B cell (primary cell): ENCODE results near the gene LRRC36. TPM values are rescaled to one million over a fixed set of nuclear protein-coding genes. Genes with fewer than 3 reads are reported as not detected.

ENCODE experiments used
- ATAC-seq: fragments of 200-7000 bp; cut with Tn5 transposase; one replicate; pipeline ENCODE4 v1.10.0; 2021; ENCODE audit warnings: low read depth, mild to moderate bottlenecking, moderate number of reproducible peaks, moderate library complexity
- CTCF ChIA-PET: fragments of 350-600 bp; sonication (Branson Sonifier 250); formaldehyde crosslinking; loops from one replicate; lab custom pipeline; 2021; ENCODE audit warnings: antibody characterized with exemption, inconsistent platforms; lab: Charles Lee
- POLR2A ChIA-PET: fragments of 350-600 bp; sonication (Branson Sonifier 250); formaldehyde crosslinking; loops from one replicate; lab custom pipeline; 2021; ENCODE audit warnings: antibody characterized with exemption; lab: Charles Lee
- DNase-seq: peaks from one replicate; pipeline ENCODE4 v3.0.0; 2013
- H2AFZ ChIP-seq: 2 replicates; pipeline ENCODE4 v1.6.1; 2012; ENCODE audit warnings: mild to moderate bottlenecking, low read depth, low read length; ENCODE audit not compliant: insufficient read depth, poor library complexity, severe bottlenecking
- H3K27ac ChIP-seq, 2 donors: 1 replicate in 1 of 2; 2 replicates in 1 of 2; pipeline ENCODE4 v1.5.1; 2012 to 2013; ENCODE audit warnings: low read length in 2 of 2, mild to moderate bottlenecking in 2 of 2, moderate library complexity in 1 of 2
- H3K27me3 ChIP-seq, 4 experiments: fragments of 200-600 bp in 1 of 4; sonication (generic) in 1 of 4; replicated peaks in 1 of 4; 1 replicate in 2 of 4; 2 replicates in 2 of 4; pipeline versions ENCODE4 v1.6.1 to v1.7.0; 2013 to 2016; ENCODE audit warnings: low read length in 3 of 4, mild to moderate bottlenecking in 2 of 4, mixed read lengths in 1 of 4, moderate library complexity in 1 of 4; ENCODE audit not compliant: insufficient read depth in 4 of 4, control insufficient read depth in 3 of 4; ENCODE audit errors: control extremely low read depth in 1 of 4
- H3K36me3 ChIP-seq, 2 experiments: replicated peaks in 1 of 2; 1 replicate in 1 of 2; 2 replicates in 1 of 2; pipeline versions ENCODE4 v1.6.1 to v1.7.1; 2013; ENCODE audit warnings: low read length in 1 of 2; ENCODE audit not compliant: insufficient read depth in 2 of 2, control insufficient read depth in 1 of 2; ENCODE audit errors: control extremely low read depth in 1 of 2, extremely low read depth in 1 of 2
- H3K4me1 ChIP-seq, 2 donors: fragments of 200-600 bp in 1 of 2; sonication (generic) in 1 of 2; 1 replicate in 1 of 2; 2 replicates in 1 of 2; pipeline versions ENCODE4 v1.5.1 to v1.6.1; 2013 to 2017; ENCODE audit warnings: low read length in 2 of 2; ENCODE audit not compliant: control insufficient read depth in 2 of 2, insufficient read depth in 2 of 2
- H3K4me2 ChIP-seq: replicated peaks from 2 replicates; pipeline ENCODE3; 2012; ENCODE audit warnings: mild to moderate bottlenecking, low read depth, low read length; ENCODE audit not compliant: poor library complexity, severe bottlenecking
- H3K4me3 ChIP-seq, 5 experiments: fragments of 200-600 bp in 1 of 5; sonication (generic) in 1 of 5; 1 replicate in 3 of 5; 2 replicates in 2 of 5; pipeline versions ENCODE4 v1.5.1 to v1.7.0; 2011 to 2016; ENCODE audit warnings: low read length in 4 of 5, mild to moderate bottlenecking in 4 of 5, low read depth in 2 of 5, control low read depth in 1 of 5, moderate library complexity in 1 of 5; ENCODE audit not compliant: insufficient read depth in 1 of 5; ENCODE audit errors: control extremely low read depth in 1 of 5, extremely low read depth in 1 of 5
- H3K79me2 ChIP-seq: fragments of 200-600 bp; sonication (generic); one replicate; pipeline ENCODE4 v1.6.0; 2016; ENCODE audit warnings: low read length; ENCODE audit not compliant: control insufficient read depth, insufficient read depth
- H3K9ac ChIP-seq: fragments of 200-600 bp; sonication (generic); 2 replicates; pipeline ENCODE4 v1.6.1; 2017; ENCODE audit warnings: mild to moderate bottlenecking, low read length, moderate library complexity
- H3K9me3 ChIP-seq, 3 donors: one replicate each; pipeline versions ENCODE4 v1.6.1 to v1.7.1; 2013; ENCODE audit warnings: low read length in 2 of 3; ENCODE audit not compliant: control insufficient read depth in 2 of 3, insufficient read depth in 1 of 3; ENCODE audit errors: control extremely low read depth in 1 of 3
- H4K20me1 ChIP-seq: 2 replicates; pipeline ENCODE4 v1.6.0; 2012; ENCODE audit warnings: mild to moderate bottlenecking, low read length; ENCODE audit not compliant: insufficient read depth, control insufficient read depth, poor library complexity, severe bottlenecking
- H3K27ac Mint-ChIP-seq: one replicate; pipeline ENCODE4 v1.8.0; 2021; ENCODE audit warnings: mixed read lengths
- H3K27me3 Mint-ChIP-seq: one replicate; pipeline ENCODE4 v1.8.0; 2021; ENCODE audit warnings: mixed read lengths
- H3K4me1 Mint-ChIP-seq: one replicate; pipeline ENCODE4 v1.8.0; 2021; ENCODE audit warnings: mixed read lengths
- H3K4me3 Mint-ChIP-seq: one replicate; pipeline ENCODE4 v1.8.0; 2021; ENCODE audit warnings: mixed read lengths
- H3K9me3 Mint-ChIP-seq: one replicate; pipeline ENCODE4 v1.8.0; 2022; ENCODE audit warnings: mixed read lengths; ENCODE audit not compliant: insufficient read depth
- EZH2 ChIP-seq: IDR thresholded peaks from 2 replicates; pipeline ENCODE4 v1.6.1; 2012; ENCODE audit warnings: borderline replicate concordance, low read depth, mild to moderate bottlenecking, moderate library complexity, low read length; ENCODE audit not compliant: insufficient read depth, poor library complexity, severe bottlenecking
- WGBS: methylation state at CpG from one replicate; pipeline ENCODE4 v1.1.5; 2013; ENCODE audit warnings: missing lambda C conversion rate; ENCODE audit not compliant: insufficient coverage; 5-methylcytosine and 5-hydroxymethylcytosine counted together
- intact Hi-C: fragments of 100-400 bp; cut with micrococcal nuclease; formaldehyde crosslinking; loops from one replicate; pipeline ENCODE4 v1.10.0; 2022
- polyA minus RNA-seq: library from RNA; depleted of rRNA, polyadenylated mRNA; stranded (reverse); fragments of >200 nt; gene quantifications from 2 replicates; pipeline ENCODE4 v1.2.3, GENCODE V29; 2012
- polyA plus RNA-seq: library from polyadenylated mRNA; depleted of rRNA; stranded (reverse); fragments of >200 nt; gene quantifications from 2 replicates; pipeline ENCODE4 v1.2.3, GENCODE V29; 2012
- total RNA-seq, 2 donors: library from RNA; stranded (reverse); fragments of 120-200 nt in 1 of 2; gene quantifications; 1 replicate in 1 of 2; 2 replicates in 1 of 2; pipeline versions ENCODE4 v1.2.3 to v1.2.4, GENCODE V29; 2013 to 2022
- TF ChIP-seq, protein P1 (sequence below): fragments of 200-600 bp; IDR thresholded peaks from one replicate; pipeline ENCODE4 v1.8.0; 2022; ENCODE audit warnings: antibody characterized with exemption, mild to moderate bottlenecking

Gene LRRC36
- total RNA-seq, result not detected in 2 replicates
- total RNA-seq (2013), result 0.23 TPM
- polyA plus RNA-seq, result 0.98 and 1.5 TPM in 2 replicates
- 0.14 and 0.17 TPM in 2 replicates for polyA minus RNA-seq

GRCh38 chr16:67326472-67327309 lies at the start of gene LRRC36, which contains the start of gene KCTD19:
Gene LRRC36, plus strand, starts transcription at chr16:67326815. Its CDS starts 48 bp downstream, at chr16:67326863.
Gene KCTD19, minus strand, starts transcription at chr16:67326741. Its CDS starts 34 bp downstream, at chr16:67326707.
- Histone ChIP-seq H3K79me2 (no peaks in the 10 kb centered on the region), H3K4me3 (peak within 1 kb of the TSS in 4 of 5 experiments; percentile 38 to 55 (median 46)), H3K27ac (peak within 1 kb of the TSS in 1 of 2 donors; percentile 46), H3K4me2 (peak within 1 kb of the TSS; percentile 83), H4K20me1 (no peaks in the 10 kb centered on the region), H3K4me1 (peaks cover 29 to 36% of the 10 kb centered on the region in 2 donors), H3K9ac (peak within 1 kb of the TSS; percentile 54), H3K9me3 (peaks cover 0 to 4% (median 0%) of the 10 kb centered on the region in 3 donors), H2AFZ (peak within 1 kb of the TSS; percentile 69), H3K36me3 (no peaks in the 10 kb centered on the region), H3K27me3 (peaks cover 0 to 4% (median 0%) of the 10 kb centered on the region in 4 experiments)
- intact Hi-C loops, result no loop called here
- ATAC-seq (peak; percentile 58), DNase-seq (peak; percentile 58)
- H3K27ac Mint-ChIP-seq, result peak within 1 kb of the TSS; percentile 47
- peaks cover 2% of the 10 kb centered on the region for H3K9me3 Mint-ChIP-seq
- no peak for TF ChIP-seq EZH2
- TF ChIP-seq, protein P1, sequence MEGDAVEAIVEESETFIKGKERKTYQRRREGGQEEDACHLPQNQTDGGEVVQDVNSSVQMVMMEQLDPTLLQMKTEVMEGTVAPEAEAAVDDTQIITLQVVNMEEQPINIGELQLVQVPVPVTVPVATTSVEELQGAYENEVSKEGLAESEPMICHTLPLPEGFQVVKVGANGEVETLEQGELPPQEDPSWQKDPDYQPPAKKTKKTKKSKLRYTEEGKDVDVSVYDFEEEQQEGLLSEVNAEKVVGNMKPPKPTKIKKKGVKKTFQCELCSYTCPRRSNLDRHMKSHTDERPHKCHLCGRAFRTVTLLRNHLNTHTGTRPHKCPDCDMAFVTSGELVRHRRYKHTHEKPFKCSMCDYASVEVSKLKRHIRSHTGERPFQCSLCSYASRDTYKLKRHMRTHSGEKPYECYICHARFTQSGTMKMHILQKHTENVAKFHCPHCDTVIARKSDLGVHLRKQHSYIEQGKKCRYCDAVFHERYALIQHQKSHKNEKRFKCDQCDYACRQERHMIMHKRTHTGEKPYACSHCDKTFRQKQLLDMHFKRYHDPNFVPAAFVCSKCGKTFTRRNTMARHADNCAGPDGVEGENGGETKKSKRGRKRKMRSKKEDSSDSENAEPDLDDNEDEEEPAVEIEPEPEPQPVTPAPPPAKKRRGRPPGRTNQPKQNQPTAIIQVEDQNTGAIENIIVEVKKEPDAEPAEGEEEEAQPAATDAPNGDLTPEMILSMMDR, result peak; percentile 37
- peaks cover 28% of the 10 kb centered on the region for H3K4me1 Mint-ChIP-seq
- H3K4me3 Mint-ChIP-seq, result peak within 1 kb of the TSS; percentile 82
- WGBS, result 4% methylated on average over 55 of the region's 61 CpGs
- POLR2A ChIA-PET, result interaction anchor here (0.7 kb wide), 1 partner anchor 49 kb away, joined by 5 read pairs; no protein-coding TSS in a partner anchor
- peaks cover 9% of the 10 kb centered on the region for H3K27me3 Mint-ChIP-seq
- CTCF ChIA-PET, result interaction anchor here (0.7 to 1.6 kb wide), 7 partner anchors 10 to 390 kb away, joined by 3 to 6 read pairs (median 3); no protein-coding TSS in a partner anchor
